HCT116 (cell line): ENCODE results near the gene OSBP2.

Source experiments
- EZH2 ChIP-seq: fragments of 200-600 bp; sonication (generic); IDR thresholded peaks from 2 replicates; pipeline ENCODE4 v1.6.1; 2017; ENCODE audit warnings: antibody characterized with exemption, mixed run types
- JUND ChIP-seq: IDR thresholded peaks from 2 replicates; pipeline ENCODE4 v1.6.1; 2012
- POLR2A ChIP-seq: IDR thresholded peaks from 2 replicates; pipeline ENCODE4 v1.7.0; 2011; ENCODE audit warnings: borderline replicate concordance; ENCODE audit not compliant: insufficient read depth, insufficient read length; ENCODE audit errors: extremely low read depth
- POLR2AphosphoS5 ChIP-seq: IDR thresholded peaks from 2 replicates; pipeline ENCODE4 v1.6.1; 2011; ENCODE audit warnings: mild to moderate bottlenecking, low read depth, low read length, moderate library complexity
- RAD21 ChIP-seq: IDR thresholded peaks from 2 replicates; pipeline ENCODE4 v1.6.1; 2012; ENCODE audit warnings: low read depth, mild to moderate bottlenecking
- ZFX ChIP-seq: fragments of 450-650 bp; IDR thresholded peaks from 2 replicates; pipeline ENCODE4 v1.6.1; 2017
- TF ChIP-seq, protein P1 (sequence below), 3 experiments: fragments of 200-600 bp in 1 of 3; sonication (generic) in 1 of 3; IDR thresholded peaks in 2 of 3; conservative IDR thresholded peaks in 1 of 3; 2 replicates each; pipeline ENCODE4 v1.5.1; 2012 to 2017; ENCODE audit warnings: low read depth in 2 of 3, low read length in 2 of 3, antibody characterized with exemption in 1 of 3, borderline replicate concordance in 1 of 3, control low read depth in 1 of 3, mild to moderate bottlenecking in 1 of 3, mixed read lengths in 1 of 3, mixed run types in 1 of 3, moderate library complexity in 1 of 3; ENCODE audit not compliant: insufficient read depth in 1 of 3

GRCh38 chr22:30855677-30856518 lies 161.2 kb downstream of the OSBP2 start:
- TF ChIP-seq POLR2A, result no peak
- TF ChIP-seq, protein P1, sequence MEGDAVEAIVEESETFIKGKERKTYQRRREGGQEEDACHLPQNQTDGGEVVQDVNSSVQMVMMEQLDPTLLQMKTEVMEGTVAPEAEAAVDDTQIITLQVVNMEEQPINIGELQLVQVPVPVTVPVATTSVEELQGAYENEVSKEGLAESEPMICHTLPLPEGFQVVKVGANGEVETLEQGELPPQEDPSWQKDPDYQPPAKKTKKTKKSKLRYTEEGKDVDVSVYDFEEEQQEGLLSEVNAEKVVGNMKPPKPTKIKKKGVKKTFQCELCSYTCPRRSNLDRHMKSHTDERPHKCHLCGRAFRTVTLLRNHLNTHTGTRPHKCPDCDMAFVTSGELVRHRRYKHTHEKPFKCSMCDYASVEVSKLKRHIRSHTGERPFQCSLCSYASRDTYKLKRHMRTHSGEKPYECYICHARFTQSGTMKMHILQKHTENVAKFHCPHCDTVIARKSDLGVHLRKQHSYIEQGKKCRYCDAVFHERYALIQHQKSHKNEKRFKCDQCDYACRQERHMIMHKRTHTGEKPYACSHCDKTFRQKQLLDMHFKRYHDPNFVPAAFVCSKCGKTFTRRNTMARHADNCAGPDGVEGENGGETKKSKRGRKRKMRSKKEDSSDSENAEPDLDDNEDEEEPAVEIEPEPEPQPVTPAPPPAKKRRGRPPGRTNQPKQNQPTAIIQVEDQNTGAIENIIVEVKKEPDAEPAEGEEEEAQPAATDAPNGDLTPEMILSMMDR (IDR thresholded peaks at IDR 0.05 in 2 of 3, conservative IDR thresholded peaks at IDR 0.05 in 1 of 3; ENCODE audit: borderline replicate concordance in 1 of 3, insufficient read depth in 1 of 3, low read depth in 2 of 3, low read length in 2 of 3), result no peak
- TF ChIP-seq EZH2, result no peak
- TF ChIP-seq ZFX, result no peak
- no peak for TF ChIP-seq JUND
- TF ChIP-seq RAD21, result no peak
- TF ChIP-seq POLR2AphosphoS5, result no peak
